Progenitor cell of endocrine pancreas (in vitro differentiated cells): ENCODE measurements around the gene ZBTB9. TPM values are rescaled to one million over a fixed set of nuclear protein-coding genes. Genes with fewer than 3 reads are reported as not detected.

Experiments
- DNase-seq: peaks from one replicate; pipeline ENCODE4 v3.0.0; 2021; ENCODE audit warnings: low spot score; ENCODE audit not compliant: unreplicated experiment
- H3K27ac Mint-ChIP-seq: 2 replicates; pipeline ENCODE4 v1.8.0; 2021; ENCODE audit warnings: mild to moderate bottlenecking, moderate library complexity, mixed read lengths
- H3K27me3 Mint-ChIP-seq: 2 replicates; pipeline ENCODE4 v1.8.0; 2021; ENCODE audit warnings: mixed read lengths
- H3K36me3 Mint-ChIP-seq: 2 replicates; pipeline ENCODE4 v1.8.0; 2022; ENCODE audit warnings: mixed read lengths; ENCODE audit not compliant: insufficient read depth
- H3K4me1 Mint-ChIP-seq: 2 replicates; pipeline ENCODE4 v1.8.0; 2021; ENCODE audit warnings: low read depth, mixed read lengths
- H3K4me3 Mint-ChIP-seq: 2 replicates; pipeline ENCODE4 v1.8.0; 2021; ENCODE audit warnings: low read depth, mild to moderate bottlenecking, moderate library complexity, mixed read lengths
- H3K9me3 Mint-ChIP-seq: 2 replicates; pipeline ENCODE4 v1.8.0; 2021; ENCODE audit warnings: low read depth, mixed read lengths
- total RNA-seq: library from RNA; stranded (reverse); gene quantifications from 2 replicates; pipeline ENCODE4 v1.2.1, GENCODE V29; 2021
- TF ChIP-seq, protein P1 (sequence below): fragments of 200-600 bp; sonication (generic); IDR thresholded peaks from one replicate; pipeline ENCODE4 v1.5.0; 2021; ENCODE audit warnings: antibody characterized with exemption, mild to moderate bottlenecking; ENCODE audit not compliant: unreplicated experiment

The ZBTB9 gene
- total RNA-seq, 1 donor from 2014 or later = 15.7 TPM

DNA sequence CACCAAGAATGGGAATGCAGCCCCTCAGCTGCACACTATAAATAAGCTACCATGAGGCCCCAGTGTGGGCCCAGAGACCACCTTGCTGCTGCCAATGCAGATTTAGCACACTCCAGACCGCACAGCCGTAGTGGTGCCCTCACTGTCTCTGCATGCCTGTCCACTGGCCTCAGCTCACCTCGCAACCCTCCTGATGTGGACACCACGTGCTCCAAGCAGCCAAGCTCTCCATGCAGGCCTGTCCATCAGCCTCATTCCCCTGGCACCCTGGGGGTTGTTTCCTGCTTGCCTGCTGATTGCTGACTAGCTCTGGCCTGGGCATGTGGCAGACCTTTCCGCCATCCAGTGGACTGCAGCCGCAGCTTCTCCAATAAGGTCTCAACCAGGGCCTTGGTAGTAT is 36.2 kb downstream of the ZBTB9 start:
- H3K4me3 Mint-ChIP-seq = no peak overlapping the region
- DNase-seq = no peak
- no peaks in the 10 kb centered on the region for H3K27me3 Mint-ChIP-seq
- H3K9me3 Mint-ChIP-seq = peaks cover 3% of the 10 kb centered on the region
- no peaks in the 10 kb centered on the region for H3K36me3 Mint-ChIP-seq
- TF ChIP-seq, protein P1, sequence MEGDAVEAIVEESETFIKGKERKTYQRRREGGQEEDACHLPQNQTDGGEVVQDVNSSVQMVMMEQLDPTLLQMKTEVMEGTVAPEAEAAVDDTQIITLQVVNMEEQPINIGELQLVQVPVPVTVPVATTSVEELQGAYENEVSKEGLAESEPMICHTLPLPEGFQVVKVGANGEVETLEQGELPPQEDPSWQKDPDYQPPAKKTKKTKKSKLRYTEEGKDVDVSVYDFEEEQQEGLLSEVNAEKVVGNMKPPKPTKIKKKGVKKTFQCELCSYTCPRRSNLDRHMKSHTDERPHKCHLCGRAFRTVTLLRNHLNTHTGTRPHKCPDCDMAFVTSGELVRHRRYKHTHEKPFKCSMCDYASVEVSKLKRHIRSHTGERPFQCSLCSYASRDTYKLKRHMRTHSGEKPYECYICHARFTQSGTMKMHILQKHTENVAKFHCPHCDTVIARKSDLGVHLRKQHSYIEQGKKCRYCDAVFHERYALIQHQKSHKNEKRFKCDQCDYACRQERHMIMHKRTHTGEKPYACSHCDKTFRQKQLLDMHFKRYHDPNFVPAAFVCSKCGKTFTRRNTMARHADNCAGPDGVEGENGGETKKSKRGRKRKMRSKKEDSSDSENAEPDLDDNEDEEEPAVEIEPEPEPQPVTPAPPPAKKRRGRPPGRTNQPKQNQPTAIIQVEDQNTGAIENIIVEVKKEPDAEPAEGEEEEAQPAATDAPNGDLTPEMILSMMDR = no peak
- H3K27ac Mint-ChIP-seq = no peak overlapping the region
- peaks cover 3% of the 10 kb centered on the region for H3K4me1 Mint-ChIP-seq

DNA sequence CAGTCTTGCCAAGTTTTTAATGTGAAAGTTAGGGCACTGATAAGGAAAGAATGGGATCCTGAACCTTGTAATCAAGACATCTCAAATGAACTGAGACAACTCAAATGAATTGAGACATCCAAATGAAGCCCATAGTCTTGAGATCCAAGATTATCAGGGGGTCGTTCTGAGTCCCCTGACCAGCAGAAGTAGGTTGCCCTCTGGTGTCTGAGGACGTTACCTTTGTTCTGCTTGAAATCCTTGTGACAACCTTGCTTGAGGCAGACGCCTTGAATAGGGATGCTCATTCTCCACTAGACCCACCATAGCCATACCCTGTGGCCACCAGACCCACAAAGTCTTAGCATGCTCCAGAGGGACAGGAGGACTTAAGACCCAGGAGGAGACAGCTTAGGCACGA is 37.7 kb downstream of the ZBTB9 start:
- no peaks in the 10 kb centered on the region for H3K36me3 Mint-ChIP-seq
- H3K27me3 Mint-ChIP-seq = no peaks in the 10 kb centered on the region
- no peak overlapping the region for H3K4me3 Mint-ChIP-seq
- no peak for DNase-seq
- no peak overlapping the region for H3K27ac Mint-ChIP-seq
- TF ChIP-seq, protein P1 = no peak
- H3K4me1 Mint-ChIP-seq = peaks cover 3% of the 10 kb centered on the region
- H3K9me3 Mint-ChIP-seq = no peaks in the 10 kb centered on the region

DNA sequence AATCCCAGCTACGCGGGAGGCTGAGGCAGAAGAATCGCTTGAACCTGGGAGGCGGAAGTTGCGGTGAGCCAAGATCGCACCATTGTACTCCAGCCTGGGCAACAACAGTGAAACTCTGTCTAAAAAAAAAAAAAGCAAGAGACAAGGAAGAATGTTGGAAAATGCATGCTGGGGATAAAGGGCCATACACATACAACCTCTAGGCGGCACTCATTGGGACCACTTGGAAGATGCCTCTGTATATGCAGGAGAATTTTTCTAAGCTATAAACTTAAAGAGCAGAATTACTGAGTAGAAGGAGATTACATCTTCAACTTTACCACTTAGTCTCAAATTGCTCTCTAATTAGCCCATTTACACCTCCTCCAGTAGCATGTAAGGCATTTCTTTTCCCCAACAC is 42.8 kb downstream of the ZBTB9 start:
- TF ChIP-seq, protein P1 = no peak

DNA sequence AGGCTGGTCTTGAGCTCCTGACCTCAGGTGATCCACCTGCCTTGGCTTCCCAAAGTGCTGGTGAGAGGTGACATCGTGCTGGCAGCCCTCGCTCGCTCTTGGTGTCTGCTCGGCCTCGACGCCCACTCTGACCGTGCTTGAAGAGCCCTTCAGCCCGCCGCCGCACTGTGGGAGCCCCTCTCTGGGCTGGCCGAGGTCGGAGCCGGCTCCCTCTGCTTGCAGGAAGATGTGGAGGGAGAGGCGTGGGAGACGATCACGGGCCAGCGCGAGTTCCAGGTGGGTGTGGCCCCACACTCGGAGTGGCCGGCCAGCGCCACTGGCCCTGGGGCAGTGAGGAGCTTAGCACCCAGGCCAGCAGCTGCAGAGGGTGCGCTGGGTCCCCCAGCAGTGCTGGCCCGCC is 48.1 kb downstream of the ZBTB9 start:
- no peaks in the 10 kb centered on the region for H3K27me3 Mint-ChIP-seq
- peaks cover 10% of the 10 kb centered on the region for H3K4me1 Mint-ChIP-seq
- no peak for DNase-seq
- TF ChIP-seq, protein P1 = no peak
- no peak overlapping the region for H3K4me3 Mint-ChIP-seq
- H3K36me3 Mint-ChIP-seq = no peaks in the 10 kb centered on the region
- H3K27ac Mint-ChIP-seq = no peak overlapping the region
- no peaks in the 10 kb centered on the region for H3K9me3 Mint-ChIP-seq

More for the DNA sequence above, 42.8 kb downstream of the ZBTB9 start:
- no peaks in the 10 kb centered on the region for H3K27me3 Mint-ChIP-seq
- H3K4me1 Mint-ChIP-seq = no peaks in the 10 kb centered on the region
- H3K4me3 Mint-ChIP-seq = no peak overlapping the region
- no peaks in the 10 kb centered on the region for H3K9me3 Mint-ChIP-seq
- H3K36me3 Mint-ChIP-seq = no peaks in the 10 kb centered on the region
- DNase-seq = no peak
- no peak overlapping the region for H3K27ac Mint-ChIP-seq

DNA sequence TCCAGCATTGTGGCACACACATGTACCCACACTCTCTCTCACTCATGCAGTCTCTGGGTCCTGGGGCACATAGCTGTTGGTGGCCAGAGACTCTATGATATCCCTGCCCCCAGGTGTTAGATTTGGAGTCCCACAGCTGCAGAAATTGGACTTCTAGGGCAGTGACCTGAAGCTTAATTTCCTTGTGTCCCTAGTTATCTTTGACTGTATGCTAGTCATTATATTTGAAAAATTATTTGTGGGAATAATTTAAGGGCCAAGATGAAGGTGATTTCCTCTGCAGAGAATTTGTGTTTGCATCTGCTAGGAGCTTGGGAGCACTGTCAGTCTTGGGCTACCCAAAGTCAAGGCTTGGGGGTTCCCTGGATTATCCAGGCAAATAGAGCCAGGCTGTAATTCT is 50.1 kb downstream of the ZBTB9 start:
- TF ChIP-seq, protein P1 = no peak
- Mint-ChIP-seq H3K36me3 (no peaks in the 10 kb centered on the region), H3K27me3 (peaks cover 5% of the 10 kb centered on the region), H3K9me3 (no peaks in the 10 kb centered on the region), H3K4me1 (peaks cover 10% of the 10 kb centered on the region), H3K4me3 (no peak overlapping the region), H3K27ac (no peak overlapping the region)
- no peak for DNase-seq
